ENCODE measurements around the gene RANBP1. TPM values are rescaled to one million over a fixed set of nuclear protein-coding genes. Genes with fewer than 3 reads are reported as not detected.

Gene RANBP1
- total and polyA plus RNA-seq, 9 of the 15 experiments (the other 6 are each of a cell fraction or from before 2014, with no cell fraction given) = 162 to 2,891 (median 1,289) TPM

DNA sequence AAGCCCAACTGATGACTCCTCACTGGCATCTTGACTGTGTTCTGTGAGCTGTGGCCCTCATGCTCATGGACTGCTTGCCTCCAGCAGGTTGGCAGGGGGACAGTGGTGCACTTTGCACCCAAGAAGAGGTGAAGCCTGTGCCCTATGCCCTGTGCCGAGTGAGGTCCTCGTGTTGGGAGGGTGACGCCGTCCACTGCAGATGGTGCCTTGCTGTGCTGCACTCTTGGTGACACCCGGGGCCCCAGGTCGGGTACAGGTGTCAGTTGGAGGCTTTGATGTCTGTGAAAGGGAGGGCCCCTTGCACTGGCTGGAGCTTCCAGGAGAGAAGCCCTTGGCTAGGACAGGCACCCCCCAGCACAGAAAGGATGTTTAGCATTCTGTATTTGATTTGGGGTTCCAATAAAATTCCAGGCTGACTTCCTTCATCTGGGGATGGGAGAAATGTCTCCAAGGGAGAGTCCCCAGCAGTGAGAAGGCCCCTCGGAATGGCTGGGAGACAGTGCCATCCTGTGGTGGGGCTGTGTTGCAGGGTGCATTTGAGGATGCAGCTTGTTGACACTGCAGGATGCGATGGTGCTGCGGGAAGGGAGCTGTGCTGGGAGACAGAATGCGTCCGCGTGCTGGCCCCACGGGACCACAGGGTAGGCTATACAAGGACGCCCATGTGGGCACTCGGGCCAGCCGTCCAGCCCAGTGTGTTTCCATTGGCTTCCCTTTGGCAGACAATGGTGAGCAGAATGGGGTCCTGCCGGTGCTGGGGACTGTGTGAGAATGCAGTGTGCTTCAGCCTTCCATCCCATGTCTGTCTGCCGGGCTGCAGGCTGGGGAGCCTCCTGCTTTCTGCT lies 13.2 kb downstream of the RANBP1 start (continued):
- TF ChIP-seq, protein P1, sequence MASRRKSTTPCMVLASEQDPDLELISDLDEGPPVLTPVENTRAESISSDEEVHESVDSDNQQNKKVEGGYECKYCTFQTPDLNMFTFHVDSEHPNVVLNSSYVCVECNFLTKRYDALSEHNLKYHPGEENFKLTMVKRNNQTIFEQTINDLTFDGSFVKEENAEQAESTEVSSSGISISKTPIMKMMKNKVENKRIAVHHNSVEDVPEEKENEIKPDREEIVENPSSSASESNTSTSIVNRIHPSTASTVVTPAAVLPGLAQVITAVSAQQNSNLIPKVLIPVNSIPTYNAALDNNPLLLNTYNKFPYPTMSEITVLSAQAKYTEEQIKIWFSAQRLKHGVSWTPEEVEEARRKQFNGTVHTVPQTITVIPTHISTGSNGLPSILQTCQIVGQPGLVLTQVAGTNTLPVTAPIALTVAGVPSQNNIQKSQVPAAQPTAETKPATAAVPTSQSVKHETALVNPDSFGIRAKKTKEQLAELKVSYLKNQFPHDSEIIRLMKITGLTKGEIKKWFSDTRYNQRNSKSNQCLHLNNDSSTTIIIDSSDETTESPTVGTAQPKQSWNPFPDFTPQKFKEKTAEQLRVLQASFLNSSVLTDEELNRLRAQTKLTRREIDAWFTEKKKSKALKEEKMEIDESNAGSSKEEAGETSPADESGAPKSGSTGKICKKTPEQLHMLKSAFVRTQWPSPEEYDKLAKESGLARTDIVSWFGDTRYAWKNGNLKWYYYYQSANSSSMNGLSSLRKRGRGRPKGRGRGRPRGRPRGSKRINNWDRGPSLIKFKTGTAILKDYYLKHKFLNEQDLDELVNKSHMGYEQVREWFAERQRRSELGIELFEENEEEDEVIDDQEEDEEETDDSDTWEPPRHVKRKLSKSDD (conservative IDR thresholded peaks at IDR 0.05; ENCODE audit: low read length) = peak; percentile 67; the same call in 1 of the 2 replicates
- peak; percentile 91 for TF ChIP-seq CC2D1A (IDR thresholded peaks at IDR 0.05)
- no peak; the same call in 1 of the 2 replicates for TF ChIP-seq SIN3B (IDR thresholded peaks at IDR 0.05; ENCODE audit: low read depth)
- TF ChIP-seq XRCC3 (IDR thresholded peaks at IDR 0.05) = no peak
- TF ChIP-seq ZNF354B (CRISPR knock-in tag; IDR thresholded peaks at IDR 0.05) = no peak
- TF ChIP-seq KAT2B (IDR thresholded peaks at IDR 0.05; ENCODE audit: low read depth, low read length) = peak; percentile 21
- TF ChIP-seq ZNF232 (CRISPR knock-in tag; IDR thresholded peaks at IDR 0.05) = no peak
- no peak for TF ChIP-seq ZNF76 (CRISPR knock-in tag; IDR thresholded peaks at IDR 0.05; ENCODE audit: borderline replicate concordance)
- TF ChIP-seq, protein P2, sequence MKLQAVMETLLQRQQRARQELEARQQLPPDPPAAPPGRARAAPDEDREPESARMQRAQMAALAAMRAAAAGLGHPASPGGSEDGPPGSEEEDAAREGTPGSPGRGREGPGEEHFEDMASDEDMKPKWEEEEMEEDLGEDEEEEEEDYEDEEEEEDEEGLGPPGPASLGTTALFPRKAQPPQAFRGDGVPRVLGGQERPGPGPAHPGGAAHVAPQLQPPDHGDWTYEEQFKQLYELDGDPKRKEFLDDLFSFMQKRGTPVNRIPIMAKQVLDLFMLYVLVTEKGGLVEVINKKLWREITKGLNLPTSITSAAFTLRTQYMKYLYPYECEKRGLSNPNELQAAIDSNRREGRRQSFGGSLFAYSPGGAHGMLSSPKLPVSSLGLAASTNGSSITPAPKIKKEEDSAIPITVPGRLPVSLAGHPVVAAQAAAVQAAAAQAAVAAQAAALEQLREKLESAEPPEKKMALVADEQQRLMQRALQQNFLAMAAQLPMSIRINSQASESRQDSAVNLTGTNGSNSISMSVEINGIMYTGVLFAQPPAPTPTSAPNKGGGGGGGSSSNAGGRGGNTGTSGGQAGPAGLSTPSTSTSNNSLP (IDR thresholded peaks at IDR 0.05; ENCODE audit: borderline replicate concordance, low read depth, low read length) = peak; percentile 53; the same call in 1 of the 2 replicates
- TF ChIP-seq RBM22 (IDR thresholded peaks at IDR 0.05; ENCODE audit: low read depth, low read length, poor library complexity, severe bottlenecking) = no peak
- no peak for TF ChIP-seq TCFL5 (CRISPR knock-in tag; conservative IDR thresholded peaks at IDR 0.05)
- TF ChIP-seq ZNF184 (CRISPR knock-in tag; IDR thresholded peaks at IDR 0.05) = no peak
- no peak for TF ChIP-seq HDAC8 (tag; IDR thresholded peaks at IDR 0.05)
- TF ChIP-seq NFE2 (IDR thresholded peaks at IDR 0.05; ENCODE audit: low read depth) = 0 out of 2 replicates have a peak, but pooled peaks have one; percentile 32
- TF ChIP-seq ZNF263 (CRISPR knock-in tag; IDR thresholded peaks at IDR 0.05; ENCODE audit: borderline replicate concordance) = no peak
- TF ChIP-seq, protein P3, sequence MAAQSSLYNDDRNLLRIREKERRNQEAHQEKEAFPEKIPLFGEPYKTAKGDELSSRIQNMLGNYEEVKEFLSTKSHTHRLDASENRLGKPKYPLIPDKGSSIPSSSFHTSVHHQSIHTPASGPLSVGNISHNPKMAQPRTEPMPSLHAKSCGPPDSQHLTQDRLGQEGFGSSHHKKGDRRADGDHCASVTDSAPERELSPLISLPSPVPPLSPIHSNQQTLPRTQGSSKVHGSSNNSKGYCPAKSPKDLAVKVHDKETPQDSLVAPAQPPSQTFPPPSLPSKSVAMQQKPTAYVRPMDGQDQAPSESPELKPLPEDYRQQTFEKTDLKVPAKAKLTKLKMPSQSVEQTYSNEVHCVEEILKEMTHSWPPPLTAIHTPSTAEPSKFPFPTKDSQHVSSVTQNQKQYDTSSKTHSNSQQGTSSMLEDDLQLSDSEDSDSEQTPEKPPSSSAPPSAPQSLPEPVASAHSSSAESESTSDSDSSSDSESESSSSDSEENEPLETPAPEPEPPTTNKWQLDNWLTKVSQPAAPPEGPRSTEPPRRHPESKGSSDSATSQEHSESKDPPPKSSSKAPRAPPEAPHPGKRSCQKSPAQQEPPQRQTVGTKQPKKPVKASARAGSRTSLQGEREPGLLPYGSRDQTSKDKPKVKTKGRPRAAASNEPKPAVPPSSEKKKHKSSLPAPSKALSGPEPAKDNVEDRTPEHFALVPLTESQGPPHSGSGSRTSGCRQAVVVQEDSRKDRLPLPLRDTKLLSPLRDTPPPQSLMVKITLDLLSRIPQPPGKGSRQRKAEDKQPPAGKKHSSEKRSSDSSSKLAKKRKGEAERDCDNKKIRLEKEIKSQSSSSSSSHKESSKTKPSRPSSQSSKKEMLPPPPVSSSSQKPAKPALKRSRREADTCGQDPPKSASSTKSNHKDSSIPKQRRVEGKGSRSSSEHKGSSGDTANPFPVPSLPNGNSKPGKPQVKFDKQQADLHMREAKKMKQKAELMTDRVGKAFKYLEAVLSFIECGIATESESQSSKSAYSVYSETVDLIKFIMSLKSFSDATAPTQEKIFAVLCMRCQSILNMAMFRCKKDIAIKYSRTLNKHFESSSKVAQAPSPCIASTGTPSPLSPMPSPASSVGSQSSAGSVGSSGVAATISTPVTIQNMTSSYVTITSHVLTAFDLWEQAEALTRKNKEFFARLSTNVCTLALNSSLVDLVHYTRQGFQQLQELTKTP (IDR thresholded peaks at IDR 0.05; ENCODE audit: low read depth in 1 of 2, partially characterized antibody in 2 of 2) = no peak
- no peak for TF ChIP-seq EHMT2 (IDR thresholded peaks at IDR 0.05)
- TF ChIP-seq HLTF (IDR thresholded peaks at IDR 0.05) = no peak
- TF ChIP-seq ZNF444 (CRISPR knock-in tag; IDR thresholded peaks at IDR 0.05) = 0 out of 2 replicates have a peak, but pooled peaks have one; percentile 42
- TF ChIP-seq ZBTB1 (CRISPR knock-in tag; IDR thresholded peaks at IDR 0.05; ENCODE audit: borderline replicate concordance, low read depth) = no peak

All from K562 (cell line).